ENCODE data around the gene MISFA. TPM values are rescaled to one million over a fixed set of nuclear protein-coding genes. Genes with fewer than 3 reads are reported as not detected.

The MISFA gene
- total and polyA plus RNA-seq, 9 of the 15 experiments (the other 6 are each of a cell fraction or from before 2014, with no cell fraction given) = 1.6 to 6.3 (median 3.4) TPM

GRCh38 chr11:18634140-18635032 is 34.8 kb downstream of the MISFA start, which contains the start of gene SPTY2D1 (continued):
- TF ChIP-seq GABPA (tag; conservative IDR thresholded peaks at IDR 0.05; ENCODE audit: low read depth) (peak; percentile 97), SPI1 (IDR thresholded peaks at IDR 0.05; ENCODE audit: borderline replicate concordance, low read depth, low read length) (peak; percentile 42; the same call in 1 of the 2 replicates), CBFA2T2 (conservative IDR thresholded peaks at IDR 0.05) (no peak), ZBTB12 (CRISPR knock-in tag; IDR thresholded peaks at IDR 0.05) (peak; percentile 95), CTCF (IDR thresholded peaks at IDR 0.05 in 2 of 3, conservative IDR thresholded peaks at IDR 0.05 in 1 of 3; ENCODE audit: insufficient read depth in 2 of 3, low read depth in 1 of 3, low read length in 3 of 3) (peak in 1 of 3 experiments; percentile 22; a peak in 1 of 6 replicates), ZNF232 (CRISPR knock-in tag; IDR thresholded peaks at IDR 0.05) (no peak), EGR1 (conservative IDR thresholded peaks at IDR 0.05) (peak; percentile 93), POLR2AphosphoS2 (IDR thresholded peaks at IDR 0.05; ENCODE audit: low read length) (peak; percentile 82; the same call in 1 of the 2 replicates), SIRT6 (IDR thresholded peaks at IDR 0.05; ENCODE audit: low read depth, low read length) (no peak), E2F6 (IDR thresholded peaks at IDR 0.05; ENCODE audit: borderline replicate concordance in 1 of 2, extremely low read depth in 1 of 2, insufficient read depth in 1 of 2, insufficient read length in 1 of 2, low read depth in 1 of 2, low read length in 1 of 2, poor library complexity in 1 of 2, severe bottlenecking in 1 of 2) (peak; percentile 88 to 97), ZNF316 (IDR thresholded peaks at IDR 0.05) (peak; percentile 90), CHD2 (IDR thresholded peaks at IDR 0.05; ENCODE audit: low read depth, low read length) (peak; percentile 89), HOXB6 (CRISPR knock-in tag; IDR thresholded peaks at IDR 0.05; ENCODE audit: borderline replicate concordance) (no peak), JUND (IDR thresholded peaks at IDR 0.05; ENCODE audit: borderline replicate concordance, low read depth, low read length) (peak; percentile 72), JUND (tag; IDR thresholded peaks at IDR 0.05; ENCODE audit: borderline replicate concordance, low read depth, low read length) (peak; percentile 59; the same call in 1 of the 3 replicates), KDM4B (IDR thresholded peaks at IDR 0.05; ENCODE audit: borderline replicate concordance in 2 of 2, low read depth in 1 of 2) (peak in 1 of 2 experiments; percentile 81; a peak in 1 of 4 replicates), RCOR1 (IDR thresholded peaks at IDR 0.05; ENCODE audit: borderline replicate concordance in 1 of 2, low read depth in 2 of 2, low read length in 2 of 2) (peak in 1 of 2 experiments; percentile 70; a peak in 1 of 4 replicates), PBX2 (CRISPR knock-in tag; IDR thresholded peaks at IDR 0.05; ENCODE audit: low read depth) (no peak), PBX2 (tag; conservative IDR thresholded peaks at IDR 0.05; ENCODE audit: low read depth) (peak; percentile 64; the same call in 1 of the 2 replicates)
